ENCODE measurements around the gene ZBTB46.
A peak's percentile ranks its signal among the peaks of the same experiment; 100 is the strongest.

ZBTB46 gene

GRCh38 chr20:63718996-63719395 lies 112.1 kb downstream of the ZBTB46 start:
- TF ChIP-seq CTCF (IDR thresholded peaks at IDR 0.05; ENCODE audit: unreplicated experiment in 3 of 3): no peak
- Mint-ChIP-seq H3K36me3 (ENCODE audit: low read depth) (peaks cover 95% of the 10 kb centered on the region), H3K4me3 (no peak overlapping the region)

GRCh38 chr20:63714858-63715257 lies 116.2 kb downstream of the ZBTB46 start:
- Mint-ChIP-seq H3K27me3 (ENCODE audit: low read depth) (no peaks in the 10 kb centered on the region), H3K4me3 (no peak overlapping the region), H3K27ac (no peak overlapping the region), H3K4me1 (peaks cover 5% of the 10 kb centered on the region), H3K9me3 (peaks cover 41% of the 10 kb centered on the region), H3K36me3 (ENCODE audit: low read depth) (peaks cover 96% of the 10 kb centered on the region)
- TF ChIP-seq CTCF (IDR thresholded peaks at IDR 0.05; ENCODE audit: unreplicated experiment in 3 of 3): no peak

More at GRCh38 chr20:63718996-63719395, 112.1 kb downstream of the ZBTB46 start:
- Mint-ChIP-seq H3K9me3 (peaks cover 41% of the 10 kb centered on the region), H3K27ac (no peak overlapping the region), H3K27me3 (ENCODE audit: low read depth) (no peaks in the 10 kb centered on the region), H3K4me1 (no peaks in the 10 kb centered on the region)

GRCh38 chr20:63712191-63712590 lies 118.9 kb downstream of the ZBTB46 start:
- Mint-ChIP-seq H3K36me3 (ENCODE audit: low read depth) (peaks cover 75% of the 10 kb centered on the region), H3K27ac (no peak overlapping the region), H3K4me3 (peak overlapping the region; percentile 21 to 61 (median 24)), H3K4me1 (peaks cover 10% of the 10 kb centered on the region), H3K27me3 (ENCODE audit: low read depth) (no peaks in the 10 kb centered on the region), H3K9me3 (peaks cover 28% of the 10 kb centered on the region)
- TF ChIP-seq CTCF (IDR thresholded peaks at IDR 0.05; ENCODE audit: unreplicated experiment in 3 of 3): no peak

- peak overlapping the region; percentile 75 to 91 (median 88) for H3K4me3 Mint-ChIP-seq
- TF ChIP-seq CTCF (IDR thresholded peaks at IDR 0.05; ENCODE audit: unreplicated experiment in 3 of 3): no peak
- H3K4me1 Mint-ChIP-seq: peaks cover 15% of the 10 kb centered on the region
- H3K27ac Mint-ChIP-seq: no peak overlapping the region
- no peaks in the 10 kb centered on the region for H3K27me3 Mint-ChIP-seq (ENCODE audit: low read depth)
- H3K36me3 Mint-ChIP-seq (ENCODE audit: low read depth): peaks cover 71% of the 10 kb centered on the region
- H3K9me3 Mint-ChIP-seq: peaks cover 21% of the 10 kb centered on the region
Measured at GRCh38 chr20:63711085-63711645, 119.9 kb downstream of the ZBTB46 start.

- TF ChIP-seq CTCF (IDR thresholded peaks at IDR 0.05; ENCODE audit: unreplicated experiment in 3 of 3): no peak
Measured at GRCh38 chr20:63709149-63709527, 121.9 kb downstream of the ZBTB46 start.

More at GRCh38 chr20:63709149-63709527, 121.9 kb downstream of the ZBTB46 start:
- no peak overlapping the region for H3K27ac Mint-ChIP-seq
- H3K27me3 Mint-ChIP-seq (ENCODE audit: low read depth): no peaks in the 10 kb centered on the region
- H3K4me3 Mint-ChIP-seq: peak overlapping the region; percentile 78 to 85 (median 79)
- peaks cover 15% of the 10 kb centered on the region for H3K4me1 Mint-ChIP-seq
- peaks cover 9% of the 10 kb centered on the region for H3K9me3 Mint-ChIP-seq
- H3K36me3 Mint-ChIP-seq (ENCODE audit: low read depth): peaks cover 61% of the 10 kb centered on the region

All from nephron (organoid).